ENCODE data around the gene GPR26. TPM values are rescaled to one million over a fixed set of nuclear protein-coding genes. Genes with fewer than 3 reads are reported as not detected.

Gene GPR26
- not detected in 2 replicates for total RNA-seq (2014; rRNA removed; shearing (Covaris generic))
- polyA plus RNA-seq (2016; fragmentation: Nextera tagmentation; extraction: Ambion mirVana), result not detected in 2 replicates

GRCh38 chr10:123666318-123667236, at the start of gene GPR26:
GPR26 (plus strand) TSS chr10:123666355; CDS start chr10:123666408, 53 bp downstream.
- in situ Hi-C loops (cut with MboI), result no loop called here
- H3K9me3 ChIP-seq (ENCODE audit: low read depth), result no peaks in the 10 kb centered on the region
- H3K4me2 ChIP-seq (ENCODE audit: unreplicated experiment), result no peak within 1 kb of the TSS
- no peak within 1 kb of the TSS for H2AFZ ChIP-seq
- DNase-seq, result peak; percentile 57
- no peak within 1 kb of the TSS for H3K27ac ChIP-seq
- WGBS, 2 experiments (ENCODE audit: low coverage in 1 of 2, low lambda C conversion rate in 2 of 2, missing lambda C conversion rate in 2 of 2), result 42 to 44% methylated on average over 76 to 80 of the region's 101 CpGs
- H3K79me2 ChIP-seq (ENCODE audit: insufficient read depth), result no peaks in the 10 kb centered on the region
- no peaks in the 10 kb centered on the region for H4K20me1 ChIP-seq (ENCODE audit: insufficient read depth)
- H3K27me3 ChIP-seq (replicated peaks; ENCODE audit: insufficient read depth), result peaks cover 7% of the 10 kb centered on the region; the same call in 1 of the 2 replicates
- TF ChIP-seq EZH2 (IDR thresholded peaks at IDR 0.05; ENCODE audit: insufficient read depth, poor library complexity, severe bottlenecking) (no peak), EZH2phosphoT487 (IDR thresholded peaks at IDR 0.05; ENCODE audit: insufficient read depth, low read depth) (no peak)
- H3K9ac ChIP-seq, result no peak within 1 kb of the TSS
- no peaks in the 10 kb centered on the region for H3K9me2 ChIP-seq (ENCODE audit: insufficient read depth)
- no peak within 1 kb of the TSS for H3K4me3 ChIP-seq
- H3K36me3 ChIP-seq (ENCODE audit: low read depth), result no peaks in the 10 kb centered on the region
- H3K4me1 ChIP-seq (ENCODE audit: insufficient read depth), result peaks cover 15% of the 10 kb centered on the region
- peaks cover 7% of the 10 kb centered on the region; the same call in 1 of the 2 replicates for H3F3A ChIP-seq (ENCODE audit: insufficient read depth)

- TF ChIP-seq EZH2 (IDR thresholded peaks at IDR 0.05; ENCODE audit: insufficient read depth, poor library complexity, severe bottlenecking), result no peak
- TF ChIP-seq EZH2phosphoT487 (IDR thresholded peaks at IDR 0.05; ENCODE audit: insufficient read depth, low read depth), result no peak
- Histone ChIP-seq H3K27ac (no peak overlapping the region), H4K20me1 (ENCODE audit: insufficient read depth) (no peaks in the 10 kb centered on the region), H3K4me1 (ENCODE audit: insufficient read depth) (peaks cover 14% of the 10 kb centered on the region), H3K36me3 (ENCODE audit: low read depth) (no peaks in the 10 kb centered on the region), H3F3A (ENCODE audit: insufficient read depth) (peaks cover 15% of the 10 kb centered on the region; the same call in 1 of the 2 replicates), H3K9me3 (ENCODE audit: low read depth) (no peaks in the 10 kb centered on the region), H3K4me3 (no peak overlapping the region), H3K27me3 (replicated peaks; ENCODE audit: insufficient read depth) (no peaks in the 10 kb centered on the region), H2AFZ (no peak overlapping the region), H3K9me2 (ENCODE audit: insufficient read depth) (no peaks in the 10 kb centered on the region), H3K79me2 (ENCODE audit: insufficient read depth) (no peaks in the 10 kb centered on the region), H3K9ac (no peak overlapping the region), H3K4me2 (ENCODE audit: unreplicated experiment) (no peak overlapping the region)
- no peak for DNase-seq
- in situ Hi-C loops (cut with MboI), result no loop called here
Observed at GRCh38 chr10:123618224-123618623, 47.9 kb upstream of the GPR26 start.

GRCh38 chr10:123619067-123619855, 46.9 kb upstream of the GPR26 start:
- Histone ChIP-seq H3K4me2 (ENCODE audit: unreplicated experiment) (no peak overlapping the region), H3K27ac (no peak overlapping the region), H3K9me3 (ENCODE audit: low read depth) (no peaks in the 10 kb centered on the region), H3K9me2 (ENCODE audit: insufficient read depth) (no peaks in the 10 kb centered on the region), H3K36me3 (ENCODE audit: low read depth) (no peaks in the 10 kb centered on the region), H4K20me1 (ENCODE audit: insufficient read depth) (no peaks in the 10 kb centered on the region), H3K4me1 (ENCODE audit: insufficient read depth) (peaks cover 14% of the 10 kb centered on the region), H3K79me2 (ENCODE audit: insufficient read depth) (no peaks in the 10 kb centered on the region), H2AFZ (no peak overlapping the region), H3K9ac (no peak overlapping the region), H3K4me3 (no peak overlapping the region), H3F3A (ENCODE audit: insufficient read depth) (peaks cover 15% of the 10 kb centered on the region; the same call in 1 of the 2 replicates), H3K27me3 (replicated peaks; ENCODE audit: insufficient read depth) (no peaks in the 10 kb centered on the region)
- WGBS, 2 experiments (ENCODE audit: low coverage in 1 of 2, low lambda C conversion rate in 2 of 2, missing lambda C conversion rate in 2 of 2), result 59 to 63% methylated on average over 8 of the region's 8 CpGs
- no peak for TF ChIP-seq EZH2phosphoT487 (IDR thresholded peaks at IDR 0.05; ENCODE audit: insufficient read depth, low read depth)
- no peak for TF ChIP-seq EZH2 (IDR thresholded peaks at IDR 0.05; ENCODE audit: insufficient read depth, poor library complexity, severe bottlenecking)
- no peak for DNase-seq
- in situ Hi-C loops (cut with MboI), result no loop called here

- Histone ChIP-seq H4K20me1 (ENCODE audit: insufficient read depth) (no peaks in the 10 kb centered on the region), H3K4me3 (no peak overlapping the region), H3K79me2 (ENCODE audit: insufficient read depth) (no peaks in the 10 kb centered on the region), H3K9me2 (ENCODE audit: insufficient read depth) (no peaks in the 10 kb centered on the region), H3F3A (ENCODE audit: insufficient read depth) (peaks cover 15% of the 10 kb centered on the region; the same call in 1 of the 2 replicates), H3K27ac (no peak overlapping the region), H3K9me3 (ENCODE audit: low read depth) (no peaks in the 10 kb centered on the region), H3K4me2 (ENCODE audit: unreplicated experiment) (peak overlapping the region; percentile 43), H3K36me3 (ENCODE audit: low read depth) (no peaks in the 10 kb centered on the region), H3K27me3 (replicated peaks; ENCODE audit: insufficient read depth) (no peaks in the 10 kb centered on the region), H2AFZ (no peak overlapping the region), H3K4me1 (ENCODE audit: insufficient read depth) (peaks cover 14% of the 10 kb centered on the region), H3K9ac (no peak overlapping the region)
- in situ Hi-C loops (cut with MboI), result no loop called here
- TF ChIP-seq EZH2phosphoT487 (IDR thresholded peaks at IDR 0.05; ENCODE audit: insufficient read depth, low read depth) (no peak), EZH2 (IDR thresholded peaks at IDR 0.05; ENCODE audit: insufficient read depth, poor library complexity, severe bottlenecking) (no peak)
- WGBS, 2 experiments (ENCODE audit: low coverage in 1 of 2, low lambda C conversion rate in 2 of 2, missing lambda C conversion rate in 2 of 2), result 56 to 60% methylated on average over 9 of the region's 9 CpGs
- DNase-seq, result no peak
Observed at GRCh38 chr10:123620621-123621020, 45.5 kb upstream of the GPR26 start.

All from GM23248 (cell line).